ENCODE results near the gene TAB2. TPM values are rescaled to one million over a fixed set of nuclear protein-coding genes. Genes with fewer than 3 reads are reported as not detected.

The TAB2 gene
- total RNA-seq, 1 experiment from 2014 or later, result 56.7 TPM

DNA sequence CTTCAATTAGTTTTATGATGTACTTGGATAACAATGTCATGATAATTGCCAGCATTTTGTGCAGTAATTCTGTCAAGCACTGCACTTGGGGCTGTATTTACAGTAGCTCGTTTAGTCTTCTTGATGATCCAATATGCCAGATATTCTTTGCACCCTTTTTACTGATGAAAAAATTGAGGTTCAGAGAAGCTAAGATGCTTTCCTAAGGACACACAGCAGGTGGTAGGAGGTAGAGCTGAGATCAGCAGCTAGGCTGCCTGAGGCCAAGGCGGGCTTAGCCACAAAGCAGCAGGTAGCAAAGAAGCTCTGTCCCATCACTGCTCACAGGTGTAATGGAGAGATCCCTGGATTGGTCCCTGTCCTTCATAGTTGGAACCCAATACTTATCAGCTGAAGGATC lies 115.9 kb downstream of the TAB2 start:
- Histone ChIP-seq H4K20me1 (ENCODE audit: insufficient read depth) (no peaks in the 10 kb centered on the region), H3K9ac (ENCODE audit: low read length) (no peak overlapping the region), H3K4me3 (replicated peaks in 1 of 2; ENCODE audit: low read depth in 1 of 2, low read length in 2 of 2) (no peak overlapping the region), H3K9me2 (ENCODE audit: insufficient read depth) (no peaks in the 10 kb centered on the region), H3K9me3 (ENCODE audit: control insufficient read depth in 1 of 2, insufficient read depth in 1 of 2, low read depth in 1 of 2, low read length in 2 of 2) (no peaks in the 10 kb centered on the region), H2AFZ (ENCODE audit: low read depth, low read length, poor library complexity, severe bottlenecking) (no peak overlapping the region), H3K36me3 (ENCODE audit: control insufficient read depth in 1 of 2, insufficient read depth in 2 of 2, low read length in 2 of 2) (no peaks in the 10 kb centered on the region), H3K4me1 (ENCODE audit: control insufficient read depth in 1 of 2, insufficient read depth in 2 of 2, low read length in 2 of 2) (peaks cover 0 to 7% of the 10 kb centered on the region in 2 experiments; a peak in 2 of 4 replicates), H3K4me2 (ENCODE audit: low read length) (no peak overlapping the region), H3K27me3 (ENCODE audit: insufficient read depth, low read length) (no peaks in the 10 kb centered on the region), H3K27ac (ENCODE audit: low read depth, low read length) (no peak overlapping the region), H3K79me2 (ENCODE audit: insufficient read depth, low read length) (no peaks in the 10 kb centered on the region)
- DNase-seq (ENCODE audit: low read depth, low spot score) (no peak), ATAC-seq (no peak)
- intact Hi-C loops (cut with micrococcal nuclease), result loop anchor here (2.0 to 5.0 kb wide), 3 partner anchors 84 to 875 kb away; no protein-coding TSS in a partner anchor
- RAD21 ChIA-PET (ENCODE audit: low non-redundant PET in 1 of 2, low total read pairs in 2 of 2, uncharacterized antibody in 2 of 2, unreplicated experiment in 2 of 2), result interaction anchor here in 1 of 2 experiments (1.0 kb wide), 1 partner anchor 351 kb away, joined by 3 read pairs; no protein-coding TSS in a partner anchor
- TF ChIP-seq TCF7L2 (IDR thresholded peaks at IDR 0.05; ENCODE audit: borderline replicate concordance, extremely low read depth, insufficient read depth, insufficient read length) (no peak), POLR2A (IDR thresholded peaks at IDR 0.05; ENCODE audit: borderline replicate concordance, extremely low read depth, insufficient read depth, insufficient read length) (no peak), SRF (IDR thresholded peaks at IDR 0.05; ENCODE audit: low read depth) (no peak), RAD21 (IDR thresholded peaks at IDR 0.05; ENCODE audit: low read depth) (no peak), FOSL1 (IDR thresholded peaks at IDR 0.05; ENCODE audit: low read depth) (no peak), POLR2AphosphoS5 (IDR thresholded peaks at IDR 0.05; ENCODE audit: low read depth, low read length) (no peak), EZH2phosphoT487 (IDR thresholded peaks at IDR 0.05; ENCODE audit: borderline replicate concordance) (no peak), CEBPB (IDR thresholded peaks at IDR 0.05; ENCODE audit: low read depth) (no peak), EZH2 (IDR thresholded peaks at IDR 0.05) (no peak), CBX3 (IDR thresholded peaks at IDR 0.05; ENCODE audit: low read depth) (no peak)
- TF ChIP-seq, protein P1, sequence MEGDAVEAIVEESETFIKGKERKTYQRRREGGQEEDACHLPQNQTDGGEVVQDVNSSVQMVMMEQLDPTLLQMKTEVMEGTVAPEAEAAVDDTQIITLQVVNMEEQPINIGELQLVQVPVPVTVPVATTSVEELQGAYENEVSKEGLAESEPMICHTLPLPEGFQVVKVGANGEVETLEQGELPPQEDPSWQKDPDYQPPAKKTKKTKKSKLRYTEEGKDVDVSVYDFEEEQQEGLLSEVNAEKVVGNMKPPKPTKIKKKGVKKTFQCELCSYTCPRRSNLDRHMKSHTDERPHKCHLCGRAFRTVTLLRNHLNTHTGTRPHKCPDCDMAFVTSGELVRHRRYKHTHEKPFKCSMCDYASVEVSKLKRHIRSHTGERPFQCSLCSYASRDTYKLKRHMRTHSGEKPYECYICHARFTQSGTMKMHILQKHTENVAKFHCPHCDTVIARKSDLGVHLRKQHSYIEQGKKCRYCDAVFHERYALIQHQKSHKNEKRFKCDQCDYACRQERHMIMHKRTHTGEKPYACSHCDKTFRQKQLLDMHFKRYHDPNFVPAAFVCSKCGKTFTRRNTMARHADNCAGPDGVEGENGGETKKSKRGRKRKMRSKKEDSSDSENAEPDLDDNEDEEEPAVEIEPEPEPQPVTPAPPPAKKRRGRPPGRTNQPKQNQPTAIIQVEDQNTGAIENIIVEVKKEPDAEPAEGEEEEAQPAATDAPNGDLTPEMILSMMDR (IDR thresholded peaks at IDR 0.05 in 2 of 3, conservative IDR thresholded peaks at IDR 0.05 in 1 of 3; ENCODE audit: borderline replicate concordance in 1 of 3, insufficient read depth in 1 of 3, low read depth in 2 of 3, low read length in 2 of 3), result no peak
- TF ChIP-seq, protein P2, sequence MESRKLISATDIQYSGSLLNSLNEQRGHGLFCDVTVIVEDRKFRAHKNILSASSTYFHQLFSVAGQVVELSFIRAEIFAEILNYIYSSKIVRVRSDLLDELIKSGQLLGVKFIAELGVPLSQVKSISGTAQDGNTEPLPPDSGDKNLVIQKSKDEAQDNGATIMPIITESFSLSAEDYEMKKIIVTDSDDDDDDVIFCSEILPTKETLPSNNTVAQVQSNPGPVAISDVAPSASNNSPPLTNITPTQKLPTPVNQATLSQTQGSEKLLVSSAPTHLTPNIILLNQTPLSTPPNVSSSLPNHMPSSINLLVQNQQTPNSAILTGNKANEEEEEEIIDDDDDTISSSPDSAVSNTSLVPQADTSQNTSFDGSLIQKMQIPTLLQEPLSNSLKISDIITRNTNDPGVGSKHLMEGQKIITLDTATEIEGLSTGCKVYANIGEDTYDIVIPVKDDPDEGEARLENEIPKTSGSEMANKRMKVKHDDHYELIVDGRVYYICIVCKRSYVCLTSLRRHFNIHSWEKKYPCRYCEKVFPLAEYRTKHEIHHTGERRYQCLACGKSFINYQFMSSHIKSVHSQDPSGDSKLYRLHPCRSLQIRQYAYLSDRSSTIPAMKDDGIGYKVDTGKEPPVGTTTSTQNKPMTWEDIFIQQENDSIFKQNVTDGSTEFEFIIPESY (IDR thresholded peaks at IDR 0.05; ENCODE audit: extremely low read depth, insufficient replicate concordance, low read length), result no peak
- POLR2A ChIA-PET, result no interaction called here
- CTCF ChIA-PET, result interaction anchor here (1.0 kb wide), 1 partner anchor 405 kb away, joined by 3 read pairs; no protein-coding TSS in a partner anchor
- BruUV-seq (replicated peaks), result no TSS peak

All from HCT116 (cell line).